Measurements from ENCODE around the gene MCF2L. TPM values are rescaled to one million over a fixed set of nuclear protein-coding genes. Genes with fewer than 3 reads are reported as not detected.

MCF2L gene
- total RNA-seq, 1 donor from 2014 or later: not detected

- intact Hi-C loops (cut with micrococcal nuclease): loop anchor here (10.0 kb wide), 1 partner anchor 174 kb away; no protein-coding TSS in a partner anchor
- no peaks in the 10 kb centered on the region for H3K9me3 Mint-ChIP-seq
- no peaks in the 10 kb centered on the region for H3K36me3 Mint-ChIP-seq (ENCODE audit: low read depth)
- no peak for DNase-seq (ENCODE audit: low spot score)
- no peak overlapping the region for H3K4me3 Mint-ChIP-seq
- no peak overlapping the region for H3K27ac Mint-ChIP-seq
- H3K27me3 Mint-ChIP-seq (ENCODE audit: insufficient read depth): peaks cover 1% of the 10 kb centered on the region
- H3K4me1 Mint-ChIP-seq (ENCODE audit: low read depth): no peaks in the 10 kb centered on the region
Measured at GRCh38 chr13:113119166-113119821, 150.3 kb downstream of the MCF2L start.

- Mint-ChIP-seq H3K36me3 (ENCODE audit: low read depth) (no peaks in the 10 kb centered on the region), H3K27ac (no peak overlapping the region), H3K27me3 (ENCODE audit: insufficient read depth) (no peaks in the 10 kb centered on the region), H3K4me3 (no peak overlapping the region), H3K4me1 (ENCODE audit: low read depth) (no peaks in the 10 kb centered on the region), H3K9me3 (no peaks in the 10 kb centered on the region)
- no peak for DNase-seq (ENCODE audit: low spot score)
- intact Hi-C loops (cut with micrococcal nuclease): loop anchor here (10.0 kb wide), 1 partner anchor 175 kb away; no protein-coding TSS in a partner anchor
Measured at GRCh38 chr13:113119822-113120189, 150.8 kb downstream of the MCF2L start.

GRCh38 chr13:113120300-113121182 lies 151.5 kb downstream of the MCF2L start:
- H3K27ac Mint-ChIP-seq: no peak overlapping the region
- H3K4me1 Mint-ChIP-seq (ENCODE audit: low read depth): no peaks in the 10 kb centered on the region
- no peak for DNase-seq (ENCODE audit: low spot score)

GRCh38 chr13:113121183-113121927 lies 152.3 kb downstream of the MCF2L start:
- H3K4me1 Mint-ChIP-seq (ENCODE audit: low read depth): no peaks in the 10 kb centered on the region
- H3K4me3 Mint-ChIP-seq: no peak overlapping the region
- H3K9me3 Mint-ChIP-seq: no peaks in the 10 kb centered on the region
- no peaks in the 10 kb centered on the region for H3K36me3 Mint-ChIP-seq (ENCODE audit: low read depth)
- intact Hi-C loops (cut with micrococcal nuclease): no loop called here
- no peak overlapping the region for H3K27ac Mint-ChIP-seq
- no peak for DNase-seq (ENCODE audit: low spot score)
- H3K27me3 Mint-ChIP-seq (ENCODE audit: insufficient read depth): peaks cover 6% of the 10 kb centered on the region

More at GRCh38 chr13:113120300-113121182, 151.5 kb downstream of the MCF2L start:
- Mint-ChIP-seq H3K9me3 (no peaks in the 10 kb centered on the region), H3K27me3 (ENCODE audit: insufficient read depth) (peaks cover 2% of the 10 kb centered on the region), H3K4me3 (no peak overlapping the region), H3K36me3 (ENCODE audit: low read depth) (no peaks in the 10 kb centered on the region)
- intact Hi-C loops (cut with micrococcal nuclease): no loop called here

GRCh38 chr13:113121928-113122471 lies 153.0 kb downstream of the MCF2L start:
- intact Hi-C loops (cut with micrococcal nuclease): no loop called here
- H3K9me3 Mint-ChIP-seq: no peaks in the 10 kb centered on the region
- no peaks in the 10 kb centered on the region for H3K4me1 Mint-ChIP-seq (ENCODE audit: low read depth)
- no peaks in the 10 kb centered on the region for H3K36me3 Mint-ChIP-seq (ENCODE audit: low read depth)
- peaks cover 8% of the 10 kb centered on the region for H3K27me3 Mint-ChIP-seq (ENCODE audit: insufficient read depth)
- DNase-seq (ENCODE audit: low spot score): no peak
- no peak overlapping the region for H3K4me3 Mint-ChIP-seq
- no peak overlapping the region for H3K27ac Mint-ChIP-seq

GRCh38 chr13:113122550-113123225 lies 153.7 kb downstream of the MCF2L start, which contains the start of gene F10:
Gene F10 (plus strand): TSS chr13:113122799. CDS start chr13:113122856, 57 bp downstream.
- H3K27me3 Mint-ChIP-seq (ENCODE audit: insufficient read depth): peaks cover 8% of the 10 kb centered on the region
- no peak for DNase-seq (ENCODE audit: low spot score)
- intact Hi-C loops (cut with micrococcal nuclease): no loop called here

GRCh38 chr13:113123226-113124201 lies 154.5 kb downstream of the MCF2L start:
- intact Hi-C loops (cut with micrococcal nuclease): no loop called here
- Mint-ChIP-seq H3K4me3 (no peak overlapping the region), H3K27ac (no peak overlapping the region), H3K9me3 (no peaks in the 10 kb centered on the region), H3K36me3 (ENCODE audit: low read depth) (no peaks in the 10 kb centered on the region), H3K4me1 (ENCODE audit: low read depth) (no peaks in the 10 kb centered on the region), H3K27me3 (ENCODE audit: insufficient read depth) (peaks cover 9% of the 10 kb centered on the region)
- DNase-seq (ENCODE audit: low spot score): no peak

More at GRCh38 chr13:113122550-113123225, 153.7 kb downstream of the MCF2L start, which contains the start of gene F10:
- H3K9me3 Mint-ChIP-seq: no peaks in the 10 kb centered on the region
- no peaks in the 10 kb centered on the region for H3K4me1 Mint-ChIP-seq (ENCODE audit: low read depth)
- no peaks in the 10 kb centered on the region for H3K36me3 Mint-ChIP-seq (ENCODE audit: low read depth)
- H3K27ac Mint-ChIP-seq: no peak within 1 kb of the TSS
- H3K4me3 Mint-ChIP-seq: no peak within 1 kb of the TSS

GRCh38 chr13:113124211-113124970 lies 155.4 kb downstream of the MCF2L start:
- H3K9me3 Mint-ChIP-seq: no peaks in the 10 kb centered on the region

GRCh38 chr13:113125506-113126264 lies 156.7 kb downstream of the MCF2L start:
- Mint-ChIP-seq H3K9me3 (no peaks in the 10 kb centered on the region), H3K36me3 (ENCODE audit: low read depth) (no peaks in the 10 kb centered on the region), H3K27ac (no peak overlapping the region), H3K4me3 (no peak overlapping the region), H3K27me3 (ENCODE audit: insufficient read depth) (peaks cover 18% of the 10 kb centered on the region), H3K4me1 (ENCODE audit: low read depth) (no peaks in the 10 kb centered on the region)
- intact Hi-C loops (cut with micrococcal nuclease): no loop called here
- no peak for DNase-seq (ENCODE audit: low spot score)

More at GRCh38 chr13:113124211-113124970, 155.4 kb downstream of the MCF2L start:
- no peak overlapping the region for H3K4me3 Mint-ChIP-seq
- H3K27ac Mint-ChIP-seq: no peak overlapping the region
- H3K4me1 Mint-ChIP-seq (ENCODE audit: low read depth): no peaks in the 10 kb centered on the region
- peaks cover 15% of the 10 kb centered on the region for H3K27me3 Mint-ChIP-seq (ENCODE audit: insufficient read depth)
- DNase-seq (ENCODE audit: low spot score): no peak
- intact Hi-C loops (cut with micrococcal nuclease): no loop called here
- H3K36me3 Mint-ChIP-seq (ENCODE audit: low read depth): no peaks in the 10 kb centered on the region

GRCh38 chr13:113126265-113127150 lies 157.5 kb downstream of the MCF2L start:
- no peaks in the 10 kb centered on the region for H3K36me3 Mint-ChIP-seq (ENCODE audit: low read depth)
- no peaks in the 10 kb centered on the region for H3K9me3 Mint-ChIP-seq
- H3K4me3 Mint-ChIP-seq: no peak overlapping the region
- peaks cover 23% of the 10 kb centered on the region for H3K27me3 Mint-ChIP-seq (ENCODE audit: insufficient read depth)
- no peaks in the 10 kb centered on the region for H3K4me1 Mint-ChIP-seq (ENCODE audit: low read depth)
- intact Hi-C loops (cut with micrococcal nuclease): no loop called here
- no peak overlapping the region for H3K27ac Mint-ChIP-seq
- no peak for DNase-seq (ENCODE audit: low spot score)
